Endothelial cell (in vitro differentiated cells): ENCODE results near the gene DLX6. TPM values are rescaled to one million over a fixed set of nuclear protein-coding genes. Genes with fewer than 3 reads are reported as not detected.

Experiments
- DNase-seq: peaks from one replicate; pipeline ENCODE4 v3.0.0; 2021; ENCODE audit warnings: low spot score
- H3K27ac Mint-ChIP-seq: one replicate; pipeline ENCODE4 v1.8.0; 2021; ENCODE audit warnings: mixed read lengths, inconsistent platforms; ENCODE audit not compliant: unreplicated experiment
- H3K27me3 Mint-ChIP-seq: one replicate; pipeline ENCODE4 v1.8.0; 2021; ENCODE audit warnings: mild to moderate bottlenecking, moderate library complexity, mixed read lengths, inconsistent platforms; ENCODE audit not compliant: unreplicated experiment
- H3K36me3 Mint-ChIP-seq: one replicate; pipeline ENCODE4 v1.8.0; 2021; ENCODE audit warnings: mild to moderate bottlenecking, low read depth, mixed read lengths, inconsistent platforms; ENCODE audit not compliant: unreplicated experiment
- H3K4me1 Mint-ChIP-seq: one replicate; pipeline ENCODE4 v1.8.0; 2021; ENCODE audit warnings: mild to moderate bottlenecking, mixed read lengths, inconsistent platforms; ENCODE audit not compliant: unreplicated experiment
- H3K4me3 Mint-ChIP-seq: one replicate; pipeline ENCODE4 v1.8.0; 2021; ENCODE audit warnings: mild to moderate bottlenecking, mixed read lengths, inconsistent platforms; ENCODE audit not compliant: unreplicated experiment
- H3K9me3 Mint-ChIP-seq: one replicate; pipeline ENCODE4 v1.8.0; 2021; ENCODE audit warnings: mixed read lengths, inconsistent platforms; ENCODE audit not compliant: unreplicated experiment
- total RNA-seq: library from RNA; stranded (reverse); fragmentation: NEBNext Ultra II Directional; extraction: Animal tissue kit (Norgen Biotek cat#: 25700); gene quantifications from one replicate; pipeline ENCODE4 v1.2.1, GENCODE V29; 2021; ENCODE audit not compliant: unreplicated experiment
- TF ChIP-seq, protein P1 (sequence below): fragments of 200-600 bp; sonication (generic); IDR thresholded peaks from one replicate; pipeline ENCODE4 v1.5.0; 2021; ENCODE audit warnings: antibody characterized with exemption; ENCODE audit not compliant: unreplicated experiment

The DLX6 gene
- total RNA-seq, 1 donor from 2014 or later: not detected

DNA sequence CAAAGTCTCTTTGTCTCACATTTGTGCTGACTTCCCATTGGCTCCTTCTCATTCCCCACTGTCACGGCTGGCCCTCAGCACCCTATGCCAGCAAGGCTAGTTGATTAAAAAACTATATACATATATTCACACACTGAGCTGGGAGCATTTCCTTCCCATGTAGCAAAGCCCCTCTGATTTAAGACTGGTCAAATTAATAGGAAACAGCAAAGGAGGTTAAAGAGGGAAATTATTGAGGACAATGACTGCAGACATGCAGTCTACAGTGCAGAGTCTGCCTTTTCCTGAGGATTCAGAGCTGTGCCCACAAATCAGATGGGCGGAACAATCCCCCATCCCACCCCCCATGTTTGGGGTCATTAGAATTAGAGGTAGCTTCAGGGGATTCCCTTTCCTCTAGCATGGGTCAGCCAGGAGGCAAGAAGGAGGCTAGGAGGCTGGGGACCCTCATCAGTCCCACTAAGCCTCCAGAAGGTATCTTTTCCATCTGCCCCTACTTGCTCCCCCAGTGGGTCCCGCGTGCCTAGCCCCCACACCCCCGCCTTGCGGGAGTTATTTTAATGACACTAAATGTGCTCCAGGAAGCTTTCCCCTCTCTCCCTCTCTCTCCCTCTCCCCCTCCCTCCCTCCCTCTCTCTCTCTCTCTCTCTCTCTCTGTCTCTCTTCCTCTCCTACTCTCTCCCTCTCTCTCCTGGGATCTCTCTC lies 9.8 kb upstream of the DLX6 start:
- DNase-seq: no peak
- Mint-ChIP-seq H3K36me3 (no peaks in the 10 kb centered on the region), H3K4me3 (no peak overlapping the region), H3K4me1 (peaks cover 12% of the 10 kb centered on the region), H3K27me3 (peaks cover 48% of the 10 kb centered on the region), H3K9me3 (no peaks in the 10 kb centered on the region), H3K27ac (no peak overlapping the region)
- TF ChIP-seq, protein P1, sequence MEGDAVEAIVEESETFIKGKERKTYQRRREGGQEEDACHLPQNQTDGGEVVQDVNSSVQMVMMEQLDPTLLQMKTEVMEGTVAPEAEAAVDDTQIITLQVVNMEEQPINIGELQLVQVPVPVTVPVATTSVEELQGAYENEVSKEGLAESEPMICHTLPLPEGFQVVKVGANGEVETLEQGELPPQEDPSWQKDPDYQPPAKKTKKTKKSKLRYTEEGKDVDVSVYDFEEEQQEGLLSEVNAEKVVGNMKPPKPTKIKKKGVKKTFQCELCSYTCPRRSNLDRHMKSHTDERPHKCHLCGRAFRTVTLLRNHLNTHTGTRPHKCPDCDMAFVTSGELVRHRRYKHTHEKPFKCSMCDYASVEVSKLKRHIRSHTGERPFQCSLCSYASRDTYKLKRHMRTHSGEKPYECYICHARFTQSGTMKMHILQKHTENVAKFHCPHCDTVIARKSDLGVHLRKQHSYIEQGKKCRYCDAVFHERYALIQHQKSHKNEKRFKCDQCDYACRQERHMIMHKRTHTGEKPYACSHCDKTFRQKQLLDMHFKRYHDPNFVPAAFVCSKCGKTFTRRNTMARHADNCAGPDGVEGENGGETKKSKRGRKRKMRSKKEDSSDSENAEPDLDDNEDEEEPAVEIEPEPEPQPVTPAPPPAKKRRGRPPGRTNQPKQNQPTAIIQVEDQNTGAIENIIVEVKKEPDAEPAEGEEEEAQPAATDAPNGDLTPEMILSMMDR: no peak

DNA sequence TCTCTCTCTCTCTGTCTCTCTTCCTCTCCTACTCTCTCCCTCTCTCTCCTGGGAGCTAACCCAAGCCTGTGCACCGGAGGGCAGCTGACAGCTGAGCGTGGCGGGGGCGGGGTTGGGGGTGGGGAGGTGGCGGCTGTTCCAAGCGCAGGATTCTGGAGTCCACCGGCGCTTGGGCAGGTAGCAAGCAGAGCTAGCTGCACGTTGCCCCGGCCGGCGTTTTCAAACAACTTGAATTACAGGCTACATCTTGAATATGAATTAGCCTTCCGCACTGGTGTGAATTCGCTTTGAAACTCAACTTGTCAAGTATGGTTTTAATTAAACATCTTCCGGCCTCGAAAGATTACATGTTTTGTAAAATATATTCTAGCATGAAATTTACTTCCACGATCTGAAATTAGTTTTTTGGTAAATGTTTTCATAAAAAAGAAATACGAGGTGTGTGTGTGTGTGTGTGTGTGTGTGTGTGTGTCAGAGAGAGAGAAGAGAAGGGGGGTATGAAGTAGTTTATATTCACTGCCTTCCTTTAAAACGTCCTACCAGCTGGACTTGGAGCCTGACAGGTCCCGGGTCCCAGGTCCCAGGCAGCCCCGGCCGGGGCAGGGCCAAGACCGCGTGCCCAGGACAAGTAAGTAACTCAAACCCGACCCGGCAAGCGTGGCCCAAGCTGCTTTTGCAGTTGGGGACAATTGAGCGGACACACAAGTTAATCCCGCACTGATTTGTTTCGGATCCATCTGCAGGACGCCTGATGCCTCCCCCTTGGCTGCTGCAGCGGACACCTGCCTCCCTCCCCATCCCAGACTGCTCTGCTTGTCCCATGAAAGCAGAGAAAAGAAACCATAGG lies 9.0 kb upstream of the DLX6 start:
- no peak for DNase-seq
- Mint-ChIP-seq H3K4me3 (no peak overlapping the region), H3K27me3 (peaks cover 53% of the 10 kb centered on the region), H3K27ac (no peak overlapping the region), H3K9me3 (no peaks in the 10 kb centered on the region), H3K4me1 (peaks cover 12% of the 10 kb centered on the region), H3K36me3 (no peaks in the 10 kb centered on the region)
- TF ChIP-seq, protein P1: no peak

GRCh38 chr7:96996958-96997511 lies 8.3 kb upstream of the DLX6 start:
- Mint-ChIP-seq H3K9me3 (no peaks in the 10 kb centered on the region), H3K4me1 (peaks cover 10% of the 10 kb centered on the region), H3K27me3 (peaks cover 50% of the 10 kb centered on the region), H3K4me3 (no peak overlapping the region), H3K27ac (no peak overlapping the region), H3K36me3 (no peaks in the 10 kb centered on the region)
- no peak for DNase-seq
- TF ChIP-seq, protein P1: no peak

GRCh38 chr7:96997512-96998032 lies 7.8 kb upstream of the DLX6 start:
- H3K9me3 Mint-ChIP-seq: no peaks in the 10 kb centered on the region
- peaks cover 8% of the 10 kb centered on the region for H3K4me1 Mint-ChIP-seq
- H3K4me3 Mint-ChIP-seq: no peak overlapping the region
- no peak overlapping the region for H3K27ac Mint-ChIP-seq
- TF ChIP-seq, protein P1: no peak
- peaks cover 52% of the 10 kb centered on the region for H3K27me3 Mint-ChIP-seq
- no peaks in the 10 kb centered on the region for H3K36me3 Mint-ChIP-seq
- DNase-seq: no peak
